ENCODE results near the gene PRR3.
A peak's percentile ranks its signal among the peaks of the same experiment; 100 is the strongest.

Gene PRR3

DNA sequence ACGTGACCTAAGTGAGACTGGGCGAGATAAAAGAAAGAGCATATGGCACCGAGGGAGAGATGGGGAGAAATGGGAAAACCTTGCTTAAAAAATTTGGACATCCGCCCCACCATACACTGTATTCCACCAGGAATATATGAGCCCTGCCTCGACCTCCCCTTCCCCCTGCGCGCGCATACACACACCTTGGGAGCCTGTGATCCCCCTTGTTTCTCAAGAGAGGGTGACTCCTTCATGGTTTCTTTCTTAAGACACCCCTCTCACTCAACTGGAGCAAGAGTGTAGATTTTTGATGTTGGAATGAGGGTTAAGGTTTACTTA lies 14.6 kb downstream of the PRR3 start:
- DNase-seq (ENCODE audit: low spot score) = no peak

DNA sequence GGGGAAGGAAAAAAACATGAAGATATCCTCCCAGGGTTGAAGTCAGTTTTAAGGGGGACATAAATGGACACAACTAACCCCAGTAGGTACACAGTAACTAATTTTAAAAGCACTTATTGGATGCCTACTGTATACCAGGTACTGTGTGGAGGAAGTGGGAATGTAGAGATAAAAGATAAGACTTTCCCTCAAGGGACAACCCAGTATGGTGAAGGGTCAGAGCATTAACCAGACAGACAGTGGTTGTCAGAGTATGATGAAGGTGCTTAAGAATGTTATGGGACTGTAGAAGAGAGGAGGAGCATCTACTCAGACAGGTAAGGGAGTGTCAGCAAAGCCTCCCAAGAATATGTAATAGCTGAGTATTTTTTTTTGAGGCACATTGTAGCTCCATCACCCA lies 15.1 kb downstream of the PRR3 start:
- no peak for DNase-seq (ENCODE audit: low spot score)

DNA sequence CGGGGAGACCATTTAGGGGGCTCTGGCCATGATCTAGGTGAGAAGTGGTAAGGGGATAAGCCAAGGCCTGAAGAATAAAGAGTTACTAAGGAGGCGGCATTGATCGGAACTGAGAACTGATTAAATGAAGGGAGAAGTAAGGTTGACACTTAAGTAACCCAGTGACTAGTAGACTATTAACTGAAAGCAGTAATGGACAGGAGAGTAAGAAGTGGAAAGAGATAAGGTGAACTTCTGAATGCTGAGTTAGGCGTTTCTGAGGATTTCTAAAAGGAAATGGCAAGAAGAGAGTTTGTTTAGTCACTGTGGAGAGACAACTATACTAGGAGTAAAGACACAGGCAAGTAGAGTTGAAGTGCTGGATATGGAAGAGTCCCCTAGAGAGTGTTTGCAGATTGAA lies 16.0 kb downstream of the PRR3 start:
- no peak for DNase-seq (ENCODE audit: low spot score)

DNA sequence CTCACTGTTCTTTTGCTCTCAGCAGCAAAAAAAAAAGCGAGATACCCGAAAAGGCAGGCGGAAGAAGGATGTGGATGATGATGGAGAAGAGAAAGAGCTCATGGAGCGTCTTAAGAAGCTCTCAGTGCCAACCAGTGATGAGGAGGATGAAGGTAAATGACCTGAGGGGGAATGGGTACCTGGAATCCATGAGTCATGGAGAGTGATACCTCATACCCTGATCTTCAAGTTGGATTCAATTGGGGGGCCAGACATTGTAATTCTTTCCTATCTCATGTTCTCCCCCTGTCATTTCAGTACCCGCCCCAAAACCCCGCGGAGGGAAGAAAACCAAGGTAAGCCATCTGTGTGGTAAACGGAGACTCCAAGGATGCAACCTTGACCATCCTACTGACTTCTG lies 21.0 kb downstream of the PRR3 start:
- no peak for DNase-seq (ENCODE audit: low spot score)

DNA sequence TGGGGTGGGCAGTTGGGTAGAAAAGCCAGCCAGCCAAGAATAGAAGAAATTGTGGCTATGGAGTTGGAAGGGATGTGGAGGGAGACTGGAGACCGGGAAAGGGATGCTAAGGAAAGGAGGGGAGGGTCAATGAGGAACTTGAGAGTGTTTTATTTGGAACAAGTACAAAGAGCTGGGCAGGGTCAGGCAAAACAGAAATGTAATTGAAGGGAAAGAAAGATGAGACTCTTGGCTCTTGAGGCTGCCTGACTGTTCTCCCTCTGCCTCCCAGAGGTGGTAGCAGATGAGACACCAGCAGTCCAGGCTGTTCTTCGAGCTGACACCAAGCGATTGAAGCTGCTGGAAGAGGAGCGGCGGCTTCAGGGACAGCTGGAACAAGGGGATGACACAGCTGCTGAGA lies 26.8 kb downstream of the PRR3 start:
- no peak for DNase-seq (ENCODE audit: low spot score)

DNA sequence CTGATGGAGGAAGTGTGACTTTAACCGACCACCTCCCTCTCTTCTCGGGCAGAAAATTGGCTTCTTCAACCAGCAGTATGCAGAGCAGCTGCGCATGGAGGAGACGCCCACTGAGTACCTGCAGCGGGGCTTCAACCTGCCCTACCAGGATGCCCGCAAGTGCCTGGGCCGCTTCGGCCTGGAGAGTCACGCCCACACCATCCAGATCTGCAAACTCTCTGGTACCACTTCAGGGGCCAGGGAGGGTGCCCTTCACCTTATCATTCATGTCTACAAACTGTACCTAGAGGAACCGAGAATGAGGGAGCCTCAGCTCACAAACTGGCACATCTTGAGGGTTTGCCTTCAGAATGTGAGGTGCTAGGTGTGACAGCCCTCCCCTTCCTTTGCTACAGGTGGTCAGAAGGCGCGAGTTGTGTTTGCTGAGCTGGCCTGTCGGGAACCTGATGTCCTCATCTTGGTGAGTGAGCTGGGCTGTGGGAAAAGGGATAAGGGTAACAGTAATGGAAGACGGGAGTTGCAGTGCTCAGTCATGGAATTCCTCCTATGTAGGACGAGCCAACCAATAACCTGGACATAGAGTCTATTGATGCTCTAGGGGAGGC lies 32.8 kb downstream of the PRR3 start:
- DNase-seq (ENCODE audit: low spot score) = no peak

DNA sequence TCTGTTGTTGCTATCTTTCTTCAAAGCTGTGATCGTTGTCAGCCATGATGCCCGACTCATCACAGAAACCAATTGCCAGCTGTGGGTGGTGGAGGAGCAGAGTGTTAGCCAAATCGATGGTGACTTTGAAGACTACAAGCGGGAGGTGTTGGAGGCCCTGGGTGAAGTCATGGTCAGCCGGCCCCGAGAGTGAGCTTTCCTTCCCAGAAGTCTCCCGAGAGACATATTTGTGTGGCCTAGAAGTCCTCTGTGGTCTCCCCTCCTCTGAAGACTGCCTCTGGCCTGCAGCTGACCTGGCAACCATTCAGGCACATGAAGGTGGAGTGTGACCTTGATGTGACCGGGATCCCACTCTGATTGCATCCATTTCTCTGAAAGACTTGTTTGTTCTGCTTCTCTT lies 33.4 kb downstream of the PRR3 start:
- DNase-seq (ENCODE audit: low spot score) = no peak

DNA sequence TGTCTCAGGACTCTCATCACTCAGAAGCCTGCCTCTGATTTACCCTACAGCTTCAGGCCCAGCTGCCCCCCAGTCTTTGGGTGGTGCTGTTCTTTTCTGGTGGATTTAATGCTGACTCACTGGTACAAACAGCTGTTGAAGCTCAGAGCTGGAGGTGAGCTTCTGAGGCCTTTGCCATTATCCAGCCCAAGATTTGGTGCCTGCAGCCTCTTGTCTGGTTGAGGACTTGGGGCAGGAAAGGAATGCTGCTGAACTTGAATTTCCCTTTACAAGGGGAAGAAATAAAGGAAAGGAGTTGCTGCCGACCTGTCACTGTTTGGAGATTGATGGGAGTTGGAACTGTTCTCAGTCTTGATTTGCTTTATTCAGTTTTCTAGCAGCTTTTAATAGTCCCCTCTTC lies 33.9 kb downstream of the PRR3 start:
- no peak for DNase-seq (ENCODE audit: low spot score)

DNA sequence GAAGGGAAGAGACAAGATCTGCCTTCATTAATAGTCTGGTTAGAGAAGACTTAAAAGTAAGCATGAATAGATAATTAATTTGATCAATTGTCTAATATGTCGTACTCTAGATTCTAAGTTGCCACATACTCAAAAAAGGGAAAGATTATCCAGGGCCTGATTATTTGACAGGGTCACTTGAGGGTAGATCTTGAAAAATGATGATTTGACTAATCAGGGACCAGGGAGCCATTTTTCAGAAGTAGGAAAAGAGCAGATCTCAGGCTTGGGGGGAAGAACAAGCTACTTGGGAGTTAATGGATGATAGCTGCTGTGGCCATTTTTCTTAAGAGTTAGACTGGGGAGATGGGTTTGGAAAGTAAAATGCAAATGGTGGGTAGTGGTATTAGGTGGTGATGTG lies 35.2 kb downstream of the PRR3 start:
- no peak for DNase-seq (ENCODE audit: low spot score)

DNA sequence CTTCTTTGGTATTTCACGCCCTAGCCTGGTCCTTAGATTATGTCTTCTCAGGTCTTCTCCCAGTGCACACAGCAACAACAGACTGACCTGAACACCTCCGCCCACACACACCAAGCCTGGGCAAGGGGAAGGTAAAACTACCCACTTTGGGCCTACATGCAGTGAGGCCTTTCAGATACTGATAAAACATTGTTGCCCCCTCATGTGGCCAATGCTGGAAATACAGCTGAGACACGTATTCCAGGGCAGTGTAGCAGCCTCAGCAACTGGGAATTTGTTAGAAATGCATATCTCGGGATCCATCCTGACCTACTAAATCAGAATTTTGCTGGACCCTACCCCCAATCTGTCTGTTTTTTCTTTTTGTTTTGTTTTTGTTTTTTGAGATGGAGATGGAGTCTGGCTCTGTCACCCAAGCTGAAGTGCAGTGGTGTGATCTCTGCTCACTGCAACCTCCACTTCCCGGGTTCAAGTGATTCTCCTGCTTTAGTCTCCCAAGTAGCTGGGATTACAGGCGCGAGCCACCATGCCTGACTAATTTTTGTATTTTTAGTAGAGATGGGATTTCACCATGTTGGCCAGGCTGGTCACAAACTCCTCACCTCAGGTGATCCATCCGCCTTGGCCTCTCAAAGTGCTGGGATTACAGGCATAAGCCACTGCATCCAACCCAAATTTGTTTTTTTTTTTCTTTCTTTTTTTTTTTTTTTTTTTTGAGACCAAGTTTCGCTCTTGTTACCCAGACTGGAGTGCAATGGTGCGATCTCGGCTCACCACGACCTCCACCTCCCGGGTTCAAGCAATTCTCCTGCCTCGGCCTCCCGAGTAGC lies 40.4 kb downstream of the PRR3 start:
- DNase-seq (ENCODE audit: low spot score) = peak; percentile 83

DNA sequence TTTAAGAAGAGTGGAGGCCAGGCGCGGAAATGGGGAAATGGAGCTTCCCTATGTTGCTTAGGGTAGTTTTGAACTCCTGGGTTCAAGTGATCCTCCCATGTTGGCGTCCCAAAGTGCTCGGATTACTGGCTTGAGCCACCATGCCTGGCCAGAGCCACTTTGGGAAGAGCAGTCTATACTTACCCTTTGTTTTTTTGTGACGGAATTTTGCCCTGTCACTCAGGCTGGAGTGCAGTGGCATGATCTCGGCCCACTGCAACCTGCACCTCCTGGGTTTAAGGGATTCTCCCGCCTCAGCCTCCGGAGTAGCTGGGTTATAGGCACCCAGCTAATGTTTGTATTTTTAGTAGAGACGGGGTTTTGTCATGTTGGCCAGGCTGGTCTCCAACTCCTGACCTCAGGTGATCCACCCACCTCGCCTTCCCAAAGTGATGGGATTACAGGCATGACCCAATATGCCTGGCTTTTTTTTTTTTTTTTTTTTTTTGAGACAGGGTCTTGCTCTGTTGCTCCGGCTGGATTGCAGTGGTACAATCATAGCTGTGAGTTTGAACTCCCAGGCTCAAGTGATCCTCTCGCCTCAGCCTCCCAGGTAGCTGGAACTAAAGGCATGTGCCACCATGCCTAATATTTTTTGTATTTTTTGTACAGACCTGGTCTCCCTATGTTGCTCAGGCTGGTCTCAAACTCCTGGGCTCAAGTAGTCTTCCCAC lies 42.0 kb downstream of the PRR3 start:
- DNase-seq (ENCODE audit: low spot score) = no peak

DNA sequence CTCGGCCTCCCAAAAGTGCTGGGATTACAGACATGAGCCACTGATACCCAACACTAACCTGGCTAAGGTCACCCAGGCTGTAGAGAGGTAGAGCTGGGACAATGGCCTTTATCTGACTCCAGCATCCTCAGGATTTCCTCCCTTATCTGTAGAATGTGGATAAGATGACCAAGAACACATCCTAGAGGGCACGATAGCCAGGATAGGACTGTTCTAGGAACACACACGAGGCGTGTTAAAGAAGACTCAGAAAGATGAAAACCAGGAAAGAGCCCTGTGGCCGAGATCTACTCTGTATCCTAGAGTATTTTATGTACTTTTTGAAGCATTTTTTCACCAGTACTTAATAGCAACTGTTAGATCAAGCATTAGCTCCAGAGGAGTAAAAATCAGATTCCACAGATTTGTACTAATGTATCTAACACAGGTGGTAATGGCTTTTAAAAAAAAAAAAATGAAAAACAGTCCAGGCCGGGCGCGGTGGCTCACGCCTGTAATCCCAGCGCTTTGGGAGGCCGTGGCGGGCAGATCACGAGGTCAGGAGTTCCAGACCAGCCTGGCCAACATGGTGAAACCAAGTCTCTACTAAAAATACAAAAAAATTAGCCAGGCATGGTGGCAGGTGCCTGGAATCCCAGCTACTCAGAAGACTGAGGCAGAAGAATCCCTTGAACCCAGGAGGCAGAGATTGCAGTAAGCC lies 42.7 kb downstream of the PRR3 start:
- no peak for DNase-seq (ENCODE audit: low spot score)

DNA sequence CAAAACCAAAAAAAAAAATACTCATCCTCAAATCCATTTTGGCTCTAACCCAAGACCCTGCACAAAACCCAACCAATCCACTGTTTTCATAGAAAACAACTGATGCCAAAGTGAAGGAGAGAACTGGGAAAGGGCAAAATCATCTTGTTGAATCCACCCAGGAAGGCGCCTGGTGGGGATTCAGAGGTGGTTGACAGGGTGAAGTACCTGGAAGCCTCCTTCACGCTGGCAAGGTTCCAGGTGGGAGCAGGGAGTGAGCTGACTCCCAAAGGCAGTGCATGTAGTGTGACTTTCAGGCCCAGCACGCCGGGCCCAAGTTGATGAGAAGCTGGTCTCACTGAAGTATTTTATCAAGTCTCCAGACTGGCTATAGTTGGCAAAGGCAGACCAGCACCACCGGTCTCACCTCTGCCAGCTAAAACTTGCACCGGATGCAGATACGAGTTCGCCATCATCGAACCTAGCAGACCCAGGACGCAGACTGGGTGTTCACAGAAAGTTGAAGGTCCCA lies 43.4 kb downstream of the PRR3 start:
- DNase-seq (ENCODE audit: low spot score) = no peak

DNA sequence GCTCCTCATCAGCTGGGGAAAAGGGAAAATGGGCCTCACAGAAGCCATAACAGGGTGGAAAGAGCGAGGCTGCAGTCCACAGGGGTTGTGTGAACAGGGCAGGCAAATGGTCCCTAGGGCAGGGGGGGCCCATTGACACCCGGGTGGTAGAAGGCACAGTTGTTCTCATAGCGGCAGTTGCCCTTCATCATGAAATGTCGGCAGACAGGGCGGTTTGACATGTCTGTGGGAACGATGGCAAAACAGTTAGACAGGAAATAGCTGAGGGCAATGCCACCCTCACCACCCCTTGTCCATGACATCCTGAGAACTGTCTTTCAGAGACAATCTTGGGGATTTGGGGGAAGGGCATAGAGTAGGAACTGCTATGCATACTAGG lies 44.3 kb downstream of the PRR3 start:
- DNase-seq (ENCODE audit: low spot score) = no peak

DNA sequence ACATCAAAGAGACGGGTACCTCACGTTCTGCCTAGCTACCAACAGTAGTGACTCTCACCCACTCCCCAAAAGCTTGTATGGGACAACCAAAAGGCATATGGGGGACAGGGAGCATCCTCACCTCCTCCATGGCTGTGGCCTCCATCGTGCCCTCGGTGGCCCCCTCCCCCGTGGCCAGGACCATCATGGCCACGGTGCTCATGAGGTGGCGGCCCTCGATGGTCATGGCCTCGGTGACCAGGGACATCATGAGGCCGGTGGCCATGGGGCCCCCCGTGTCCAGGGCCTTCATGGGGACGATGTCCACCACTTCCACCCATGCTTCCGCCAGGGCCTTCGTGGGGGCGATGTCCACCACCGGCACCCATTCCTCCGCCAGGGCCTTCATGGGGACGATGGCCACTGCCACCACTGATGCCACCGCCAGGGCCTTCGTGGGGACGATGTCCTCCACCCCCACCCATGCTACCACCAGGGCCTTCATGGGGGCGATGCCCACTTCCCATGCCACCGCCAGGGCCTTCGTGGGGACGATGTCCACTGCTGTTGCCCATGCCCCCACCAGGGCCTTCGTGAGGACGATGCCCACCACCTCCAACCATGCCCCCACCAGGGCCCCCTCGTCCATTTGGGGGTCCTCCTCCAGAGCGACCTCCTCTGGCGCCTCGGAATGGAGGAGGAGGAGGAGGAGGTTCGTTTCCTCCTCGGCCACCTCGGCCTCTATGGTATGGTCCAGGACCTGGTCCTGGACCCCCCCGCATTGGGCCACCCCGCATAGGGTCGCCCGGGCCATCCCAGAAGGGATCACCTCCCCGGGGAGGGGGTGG lies 44.9 kb downstream of the PRR3 start:
- DNase-seq (ENCODE audit: low spot score) = no peak

DNA sequence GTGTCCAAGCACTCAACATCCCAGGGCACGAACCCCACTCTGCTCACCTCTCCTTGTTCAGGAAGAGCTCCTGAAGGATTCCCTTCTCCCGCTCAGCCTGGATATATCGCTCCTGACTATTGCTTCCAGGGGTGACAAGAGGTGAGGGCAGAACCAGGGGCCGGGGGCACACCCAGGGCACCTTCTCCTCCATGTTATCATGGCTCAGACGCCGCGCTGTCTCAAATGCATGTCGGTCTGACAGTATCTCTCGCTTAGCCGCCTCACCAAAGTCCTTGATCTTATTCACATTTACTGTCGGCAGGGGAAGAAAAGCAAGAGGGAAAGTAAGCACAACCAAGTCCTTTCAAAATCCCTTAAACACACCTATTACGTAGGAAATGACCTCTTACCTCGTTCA lies 46.9 kb downstream of the PRR3 start:
- DNase-seq (ENCODE audit: low spot score) = no peak

DNA sequence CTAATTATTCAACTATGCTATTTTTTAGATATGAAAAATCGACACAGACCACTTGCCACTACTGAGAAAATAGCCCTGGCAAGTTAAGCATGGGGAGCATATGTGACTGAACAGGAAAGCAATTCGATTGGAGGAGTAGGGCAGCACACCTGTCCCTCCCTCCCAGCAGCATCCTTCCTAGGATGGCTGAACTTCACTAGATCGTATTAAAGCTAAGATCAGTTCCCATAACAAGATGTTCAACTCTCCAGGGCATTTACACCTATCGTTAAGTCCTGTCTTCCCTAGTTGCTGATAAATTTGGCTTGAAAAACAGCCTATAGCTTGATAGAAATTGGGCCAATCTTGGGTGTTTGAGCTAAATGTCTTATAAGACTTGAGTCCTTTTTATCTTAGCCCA lies 53.0 kb downstream of the PRR3 start:
- DNase-seq (ENCODE audit: low spot score) = no peak

DNA sequence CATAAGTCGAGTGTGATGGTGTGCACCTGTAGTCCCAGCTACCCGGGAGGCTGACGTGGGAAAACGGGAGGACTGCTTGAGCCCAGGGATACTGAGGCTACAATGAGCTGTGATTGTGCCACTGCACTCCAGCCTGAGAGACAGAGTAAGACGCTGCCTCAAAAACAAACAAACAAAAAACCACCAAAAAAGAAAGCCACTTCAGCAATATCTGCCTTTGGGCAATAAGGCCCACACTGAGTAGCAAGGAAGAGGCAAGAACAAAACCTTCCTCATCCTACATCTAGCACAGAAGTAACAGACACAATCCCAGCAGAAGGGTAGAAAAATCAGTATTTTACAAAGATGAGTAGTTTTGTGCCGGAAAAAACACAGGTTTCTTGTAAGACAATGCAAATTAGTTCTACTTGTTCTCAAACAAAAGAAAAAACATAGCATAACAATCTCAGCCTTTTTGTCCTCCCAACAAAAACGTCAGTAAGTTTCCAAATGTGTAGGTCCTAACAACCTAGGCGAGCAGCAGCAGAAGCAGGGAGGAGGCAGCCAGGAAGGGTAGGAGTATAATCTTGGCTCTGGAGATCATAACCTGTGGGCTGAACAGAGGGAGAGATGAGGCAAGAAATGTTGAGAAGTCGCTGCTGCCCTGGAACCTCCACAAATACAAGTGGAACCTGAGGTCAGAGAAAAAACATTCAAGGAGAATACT lies 54.2 kb downstream of the PRR3 start:
- no peak for DNase-seq (ENCODE audit: low spot score)

DNA sequence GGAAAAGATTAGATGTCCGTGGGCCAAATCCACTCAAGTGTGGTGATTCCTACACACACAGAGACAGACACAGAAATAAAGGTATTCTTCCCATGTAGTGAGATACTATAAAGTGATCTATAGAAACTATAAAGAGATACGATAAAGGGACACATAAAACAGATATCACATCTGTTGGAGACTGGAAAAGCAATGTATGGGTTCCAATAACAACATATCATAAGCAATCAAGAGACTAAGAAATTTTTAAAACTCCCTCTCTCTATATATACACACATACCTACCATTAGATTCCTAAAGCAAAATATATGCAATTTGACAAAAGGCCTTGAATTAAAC lies 54.7 kb downstream of the PRR3 start:
- DNase-seq (ENCODE audit: low spot score) = no peak

DNA sequence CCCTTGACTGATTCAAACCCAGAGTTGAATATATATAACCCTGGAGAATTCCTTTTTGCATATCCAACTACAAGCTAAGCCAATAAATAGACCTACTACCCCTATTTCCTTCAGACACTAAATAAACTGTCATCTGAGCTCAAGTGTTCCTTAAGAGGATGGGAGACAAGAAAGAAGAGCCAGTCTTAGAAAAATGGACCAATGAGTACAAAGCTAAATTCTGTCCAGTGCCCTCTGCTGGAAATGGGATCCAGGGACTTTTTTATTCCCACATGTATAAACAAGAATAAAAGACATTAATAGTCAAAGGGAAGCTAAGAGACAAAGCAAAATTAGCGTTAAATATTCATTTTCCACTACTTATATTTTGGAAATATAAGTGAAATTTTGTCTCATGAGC lies 55.1 kb downstream of the PRR3 start:
- DNase-seq (ENCODE audit: low spot score) = peak; percentile 48

DNA sequence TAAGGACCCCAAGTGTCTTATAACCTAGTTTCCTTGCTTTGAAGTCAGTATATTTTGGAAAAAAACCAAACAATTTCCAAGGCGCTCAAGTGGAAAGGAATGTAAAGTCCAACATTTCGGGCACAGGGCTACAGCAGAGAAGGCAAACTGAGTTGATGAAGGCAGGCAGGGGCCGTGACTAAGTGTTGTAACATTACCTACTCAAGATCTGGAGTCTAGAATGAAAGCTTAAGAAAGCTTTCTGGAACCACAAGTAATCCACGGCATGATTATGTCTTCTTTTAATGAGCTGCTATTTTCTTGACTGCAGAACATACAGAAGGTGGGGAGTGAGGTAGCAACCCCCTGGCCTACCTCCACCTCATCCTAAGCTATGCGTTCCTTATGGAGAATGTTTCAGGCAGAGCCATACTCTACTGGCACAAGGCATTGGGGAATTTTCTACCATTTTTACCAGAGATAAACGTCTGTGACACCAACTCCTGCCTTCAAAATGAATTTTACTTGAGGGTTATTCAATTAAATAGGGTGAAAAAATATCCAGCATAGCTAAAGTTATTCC lies 55.7 kb downstream of the PRR3 start:
- no peak for DNase-seq (ENCODE audit: low spot score)
